ENCODE measurements around the gene ESM1.
"Not testable (repeated sequence)": the region's sequence is repeated elsewhere in the genome, so short reads cannot be mapped to it uniquely, and the experiment has no call there.

Gene ESM1

DNA sequence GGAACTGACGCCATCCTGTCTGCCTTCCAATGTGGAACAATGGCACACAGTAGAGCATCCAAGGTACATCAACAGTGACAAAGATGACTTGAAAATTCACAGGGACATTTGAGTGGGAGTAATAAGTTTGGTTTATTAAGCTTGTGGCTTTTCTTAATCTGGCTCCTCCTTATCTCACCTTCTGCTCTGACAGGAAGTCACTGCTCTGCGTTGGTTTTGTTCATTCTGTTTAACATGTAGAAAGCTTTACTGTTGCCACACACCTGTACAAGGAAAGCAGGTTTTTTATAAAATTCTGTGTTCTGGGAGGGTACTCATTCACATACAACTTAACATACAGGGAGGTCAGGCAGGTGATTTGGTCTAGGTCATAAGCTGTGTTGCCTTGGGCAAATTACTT lies 37.1 kb upstream of the ESM1 start:
- FAIRE-seq (no peak), DNase-seq (ENCODE audit: insufficient read length, low spot score) (no peak)
- TF ChIP-seq CTCF (IDR thresholded peaks at IDR 0.05; ENCODE audit: insufficient read depth, missing control alignments) = no peak

- DNase-seq (ENCODE audit: insufficient read length, low spot score) (no peak), FAIRE-seq (peak; percentile 53)
- no peak for TF ChIP-seq CTCF (IDR thresholded peaks at IDR 0.05; ENCODE audit: insufficient read depth, missing control alignments)
These were observed 36.4 kb upstream of the ESM1 start for GRCh38 chr5:55021821-55022220.

GRCh38 chr5:55021410-55021809 lies 36.0 kb upstream of the ESM1 start:
- no peak for FAIRE-seq
- TF ChIP-seq CTCF (IDR thresholded peaks at IDR 0.05; ENCODE audit: insufficient read depth, missing control alignments) = no peak
- DNase-seq (ENCODE audit: insufficient read length, low spot score) = no peak

GRCh38 chr5:55010149-55010548 lies 24.8 kb upstream of the ESM1 start:
- not testable (repeated sequence) for FAIRE-seq; DNase-seq (ENCODE audit: insufficient read length, low spot score)

GRCh38 chr5:55004729-55005128 lies 19.3 kb upstream of the ESM1 start:
- TF ChIP-seq CTCF (IDR thresholded peaks at IDR 0.05; ENCODE audit: insufficient read depth, missing control alignments) = no peak
- no peak for FAIRE-seq
- DNase-seq (ENCODE audit: insufficient read length, low spot score) = no peak

DNA sequence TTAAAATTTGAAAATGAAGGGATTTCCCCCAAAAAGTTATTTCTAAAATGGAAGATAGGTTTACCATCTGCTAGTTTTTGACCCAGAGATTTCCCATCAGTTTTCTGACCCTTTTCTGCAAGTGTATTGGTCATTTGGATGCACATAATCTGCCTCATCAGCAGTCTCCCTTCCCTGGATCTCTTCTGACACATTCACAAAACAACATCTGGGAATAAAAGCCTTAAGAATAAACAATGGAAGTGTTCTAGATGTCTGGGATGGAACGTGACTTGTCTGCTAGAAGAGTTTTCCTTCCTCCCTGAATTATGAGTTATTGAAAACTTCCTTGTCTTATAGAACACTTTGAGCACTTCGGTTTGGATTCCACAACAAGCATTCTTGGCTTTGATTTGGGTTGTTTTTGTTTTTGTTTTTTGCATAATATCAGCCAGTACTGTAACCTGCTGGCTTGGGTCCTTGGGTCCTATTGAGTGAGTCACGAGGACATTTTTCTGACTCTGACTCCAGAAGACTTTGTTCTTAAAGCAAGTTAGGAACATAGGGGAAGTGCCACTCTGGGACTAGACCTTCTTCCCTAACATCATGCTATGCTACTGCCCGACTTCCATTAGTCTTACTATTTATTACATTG lies 18.2 kb upstream of the ESM1 start:
- no peak for TF ChIP-seq CTCF (IDR thresholded peaks at IDR 0.05; ENCODE audit: insufficient read depth, missing control alignments)
- no peak for DNase-seq (ENCODE audit: insufficient read length, low spot score)
- FAIRE-seq = no peak

DNA sequence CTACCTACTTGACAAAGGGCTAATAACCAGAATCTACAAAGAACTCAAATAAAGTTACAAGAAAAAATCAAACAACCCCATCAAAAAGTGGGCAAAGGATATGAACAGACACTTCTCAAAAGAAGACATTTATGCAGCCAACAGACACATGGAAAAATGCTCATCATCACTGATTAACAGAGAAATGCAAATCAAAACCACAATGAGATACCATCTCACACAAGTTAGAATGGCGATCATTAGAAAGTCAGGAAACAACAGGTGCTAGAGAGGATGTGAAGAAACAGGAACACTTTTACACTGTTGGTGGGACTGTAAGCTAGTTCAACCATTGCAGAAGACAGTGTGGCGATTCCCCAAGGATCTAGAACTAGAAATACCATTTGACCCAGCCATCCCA lies 16.8 kb upstream of the ESM1 start:
- not testable (repeated sequence) for DNase-seq (ENCODE audit: insufficient read length, low spot score); FAIRE-seq

DNA sequence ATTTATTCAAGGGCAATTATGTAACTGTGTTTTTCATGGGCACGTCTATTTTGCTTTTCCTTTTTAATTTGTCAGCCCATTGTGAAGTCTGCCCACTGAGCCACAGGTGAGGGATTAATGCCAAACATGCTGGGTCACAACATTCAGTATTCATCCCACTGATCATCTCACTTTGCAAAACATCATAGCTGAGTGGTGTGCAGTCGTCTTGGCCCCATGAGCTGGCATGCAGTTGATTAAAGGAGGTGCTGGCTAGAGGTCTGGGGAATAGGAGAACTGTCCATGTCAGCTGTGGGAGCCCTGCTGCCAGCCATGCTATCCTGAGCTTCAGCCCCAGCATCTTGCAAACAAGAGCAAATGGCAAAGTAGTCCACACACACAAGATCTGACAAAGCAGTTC lies 11.7 kb upstream of the ESM1 start:
- DNase-seq (ENCODE audit: insufficient read length, low spot score) (no peak), FAIRE-seq (no peak)
- TF ChIP-seq CTCF (IDR thresholded peaks at IDR 0.05; ENCODE audit: insufficient read depth, missing control alignments) = no peak
